Measurements from ENCODE around the gene CCDC112. TPM values are rescaled to one million over a fixed set of nuclear protein-coding genes. Genes with fewer than 3 reads are reported as not detected.

CCDC112 gene
- polyA plus RNA-seq, 2 of the 4 experiments (the other 2 are of a cell fraction): 5.8 to 8.6 TPM

DNA sequence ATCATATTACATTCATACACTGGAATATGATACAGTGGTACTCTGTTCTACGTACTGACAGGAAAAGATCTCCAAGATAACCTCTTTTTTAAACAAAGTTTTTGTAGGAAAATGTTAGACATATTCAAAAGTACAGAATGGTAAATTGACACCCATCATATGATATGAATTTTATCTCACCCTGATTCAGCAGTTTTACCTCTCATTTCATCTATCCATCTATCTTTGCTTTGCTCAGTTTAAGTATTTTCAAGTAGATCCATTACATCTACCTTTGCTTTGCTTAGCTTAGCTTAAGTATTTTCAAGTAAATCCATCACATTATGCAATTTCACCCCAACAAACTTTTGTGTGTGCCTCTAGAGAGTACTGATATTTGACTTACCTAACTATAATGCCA is 14.3 kb downstream of the CCDC112 start:
- 97% methylated on average over 1 of the region's 1 CpG for WGBS (ENCODE audit: missing lambda C conversion rate)
- Histone ChIP-seq H3K4me3 (no peak overlapping the region), H3K9me3 (no peaks in the 10 kb centered on the region), H3K4me1 (no peaks in the 10 kb centered on the region), H3K4me2 (no peak overlapping the region), H3K27ac (no peak overlapping the region)
- ChIA-PET CTCF (no interaction called here), POLR2A (no interaction called here)
- ATAC-seq (no peak), DNase-seq (ENCODE audit: low read depth in 1 of 2, low spot score in 1 of 2) (no peak), FAIRE-seq (no peak)
- TF ChIP-seq RFX5 (IDR thresholded peaks at IDR 0.05) (no peak), ZC3H11A (IDR thresholded peaks at IDR 0.05) (no peak), EP300 (IDR thresholded peaks at IDR 0.05) (no peak), NR3C1 (IDR thresholded peaks at IDR 0.05) (no peak), REST (IDR thresholded peaks at IDR 0.05) (no peak), MAX (IDR thresholded peaks at IDR 0.05) (no peak), HEYL (CRISPR knock-in tag; IDR thresholded peaks at IDR 0.05) (no peak), MAFK (IDR thresholded peaks at IDR 0.05; ENCODE audit: partially characterized antibody) (no peak), CHD4 (IDR thresholded peaks at IDR 0.05; ENCODE audit: borderline replicate concordance) (no peak), CTCF (IDR thresholded peaks at IDR 0.05) (no peak), SREBF2 (IDR thresholded peaks at IDR 0.05) (no peak), NFE2L2 (conservative IDR thresholded peaks at IDR 0.05; ENCODE audit: low read length) (no peak), TFCP2L1 (CRISPR knock-in tag; IDR thresholded peaks at IDR 0.05) (no peak)
- TF ChIP-seq, protein P1, sequence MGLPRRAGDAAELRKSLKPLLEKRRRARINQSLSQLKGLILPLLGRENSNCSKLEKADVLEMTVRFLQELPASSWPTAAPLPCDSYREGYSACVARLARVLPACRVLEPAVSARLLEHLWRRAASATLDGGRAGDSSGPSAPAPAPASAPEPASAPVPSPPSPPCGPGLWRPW (IDR thresholded peaks at IDR 0.05): no peak

- Histone ChIP-seq H3K4me3 (no peak overlapping the region), H3K4me2 (no peak overlapping the region), H3K9me3 (no peaks in the 10 kb centered on the region), H3K4me1 (no peaks in the 10 kb centered on the region), H3K27ac (no peak overlapping the region)
- FAIRE-seq (no peak), ATAC-seq (no peak), DNase-seq (ENCODE audit: low read depth in 1 of 2, low spot score in 1 of 2) (no peak)
- POLR2A ChIA-PET: no interaction called here
- 89% methylated on average over 3 of the region's 3 CpGs for WGBS (ENCODE audit: missing lambda C conversion rate)
- TF ChIP-seq HOXB13 (CRISPR knock-in tag; IDR thresholded peaks at IDR 0.05; ENCODE audit: low read depth) (no peak), KDM1A (IDR thresholded peaks at IDR 0.05; ENCODE audit: low read depth) (no peak), FOSL2 (IDR thresholded peaks at IDR 0.05) (no peak), FOSL2 (CRISPR knock-in tag; IDR thresholded peaks at IDR 0.05) (no peak), CEBPB (IDR thresholded peaks at IDR 0.05) (no peak), BHLHE40 (IDR thresholded peaks at IDR 0.05; ENCODE audit: low read depth, low read length) (no peak), ZC3H11A (IDR thresholded peaks at IDR 0.05) (no peak), CHD2 (IDR thresholded peaks at IDR 0.05; ENCODE audit: low read length, partially characterized antibody) (no peak), ELK1 (IDR thresholded peaks at IDR 0.05; ENCODE audit: low read depth, low read length) (no peak), MYC (IDR thresholded peaks at IDR 0.05; ENCODE audit: borderline replicate concordance, low read length) (no peak), CBX8 (IDR thresholded peaks at IDR 0.05) (no peak)
- TF ChIP-seq, protein P2, sequence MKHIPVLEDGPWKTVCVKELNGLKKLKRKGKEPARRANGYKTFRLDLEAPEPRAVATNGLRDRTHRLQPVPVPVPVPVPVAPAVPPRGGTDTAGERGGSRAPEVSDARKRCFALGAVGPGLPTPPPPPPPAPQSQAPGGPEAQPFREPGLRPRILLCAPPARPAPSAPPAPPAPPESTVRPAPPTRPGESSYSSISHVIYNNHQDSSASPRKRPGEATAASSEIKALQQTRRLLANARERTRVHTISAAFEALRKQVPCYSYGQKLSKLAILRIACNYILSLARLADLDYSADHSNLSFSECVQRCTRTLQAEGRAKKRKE (CRISPR knock-in tag; IDR thresholded peaks at IDR 0.05; ENCODE audit: low read depth): no peak
- CTCF ChIA-PET: no interaction called here
Observed at GRCh38 chr5:115274584-115274983, 21.9 kb downstream of the CCDC112 start.

Measured in A549 (cell line).